H9 (cell line): Measurements from ENCODE around the gene SDK1. TPM values are rescaled to one million over a fixed set of nuclear protein-coding genes. Genes with fewer than 3 reads are reported as not detected.
A peak's percentile ranks its signal among the peaks of the same experiment; 100 is the strongest.

Experiments used
- DNase-seq: peaks from one replicate; pipeline ENCODE4 v3.0.0-alpha.2; 2017
- H2AFZ ChIP-seq: one replicate; pipeline ENCODE4 v1.6.1; 2013; ENCODE audit warnings: mild to moderate bottlenecking, low read length, control low read depth, moderate library complexity
- H2AK5ac ChIP-seq: 2 replicates; pipeline ENCODE4 v1.6.1; 2013; ENCODE audit warnings: low read length, control low read depth, mixed read lengths; ENCODE audit not compliant: insufficient read length
- H2BK120ac ChIP-seq: one replicate; pipeline ENCODE4 v1.6.1; 2013; ENCODE audit warnings: low read depth, mild to moderate bottlenecking, low read length, control low read depth, inconsistent platforms; ENCODE audit not compliant: poor library complexity, severe bottlenecking
- H2BK12ac ChIP-seq: 2 replicates; pipeline ENCODE4 v1.6.1; 2013; ENCODE audit warnings: low read length, control low read depth, mixed read lengths, low read depth; ENCODE audit not compliant: insufficient read length
- H2BK15ac ChIP-seq: 2 replicates; pipeline ENCODE4 v1.6.1; 2013; ENCODE audit warnings: low read depth, low read length, control low read depth
- H2BK20ac ChIP-seq: one replicate; pipeline ENCODE4 v1.6.1; 2013; ENCODE audit warnings: low read depth, mild to moderate bottlenecking, low read length, control low read depth, inconsistent platforms; ENCODE audit not compliant: poor library complexity, severe bottlenecking
- H2BK5ac ChIP-seq: 2 replicates; pipeline ENCODE4 v1.6.1; 2013; ENCODE audit warnings: low read length, control low read depth, mixed read lengths; ENCODE audit not compliant: insufficient read length
- H3K14ac ChIP-seq: 2 replicates; pipeline ENCODE4 v1.6.1; 2013; ENCODE audit warnings: low read length, control low read depth; ENCODE audit not compliant: insufficient read depth
- H3K18ac ChIP-seq: 2 replicates; pipeline ENCODE4 v1.6.1; 2013; ENCODE audit warnings: low read depth, mild to moderate bottlenecking, mixed read lengths, low read length, control low read depth; ENCODE audit not compliant: insufficient read length
- H3K23ac ChIP-seq: 2 replicates; pipeline ENCODE4 v1.6.1; 2013; ENCODE audit warnings: low read length, control low read depth, mixed read lengths, low read depth; ENCODE audit not compliant: insufficient read length
- H3K23me2 ChIP-seq: 2 replicates; pipeline ENCODE4 v1.6.1; 2013; ENCODE audit warnings: low read depth, mild to moderate bottlenecking, mixed read lengths, low read length, control low read depth; ENCODE audit not compliant: insufficient read length, poor library complexity, severe bottlenecking
- H3K27ac ChIP-seq: 2 replicates; pipeline ENCODE4 v1.5.1; 2013; ENCODE audit warnings: low read length, control low read depth, mixed read lengths, low read depth; ENCODE audit not compliant: insufficient read length
- H3K27me3 ChIP-seq: 2 replicates; pipeline ENCODE4 v1.6.1; 2013; ENCODE audit warnings: low read length, control low read depth, inconsistent platforms; ENCODE audit not compliant: insufficient read depth
- H3K4ac ChIP-seq: 2 replicates; pipeline ENCODE4 v1.6.1; 2013; ENCODE audit warnings: low read depth, mild to moderate bottlenecking, control low read depth, inconsistent platforms, low read length, moderate library complexity
- H3K4me1 ChIP-seq: 2 replicates; pipeline ENCODE4 v1.6.1; 2013; ENCODE audit warnings: low read length, control low read depth, inconsistent platforms; ENCODE audit not compliant: insufficient read depth
- H3K4me2 ChIP-seq: 2 replicates; pipeline ENCODE4 v1.6.1; 2013; ENCODE audit warnings: low read length, control low read depth, mixed read lengths; ENCODE audit not compliant: insufficient read length, insufficient read depth
- H3K56ac ChIP-seq: 2 replicates; pipeline ENCODE4 v1.6.1; 2013; ENCODE audit warnings: low read depth, mild to moderate bottlenecking, mixed read lengths, low read length, control low read depth; ENCODE audit not compliant: insufficient read length
- H3K79me1 ChIP-seq: 2 replicates; pipeline ENCODE4 v1.6.1; 2013; ENCODE audit warnings: low read depth, mild to moderate bottlenecking, moderate library complexity, low read length, control low read depth, inconsistent platforms; ENCODE audit not compliant: insufficient read depth, poor library complexity, severe bottlenecking
- H3K79me2 ChIP-seq: 2 replicates; pipeline ENCODE4 v1.6.1; 2013; ENCODE audit warnings: low read length, control low read depth, inconsistent platforms; ENCODE audit not compliant: insufficient read depth
- H3K9ac ChIP-seq: 2 replicates; pipeline ENCODE4 v1.6.1; 2013; ENCODE audit warnings: low read length, control low read depth, mixed read lengths; ENCODE audit not compliant: insufficient read length; ENCODE audit errors: extremely low read depth
- H3K9me3 ChIP-seq: one replicate; pipeline ENCODE4 v1.6.1; 2013; ENCODE audit warnings: low read depth, low read length, inconsistent platforms; ENCODE audit not compliant: control insufficient read depth
- H3T11ph ChIP-seq: one replicate; pipeline ENCODE4 v1.6.1; 2013; ENCODE audit warnings: mild to moderate bottlenecking, low read length, control low read depth, inconsistent platforms
- H4K20me1 ChIP-seq: one replicate; pipeline ENCODE4 v1.6.1; 2013; ENCODE audit not compliant: control insufficient read depth, insufficient read length, insufficient read depth
- H4K5ac ChIP-seq: 2 replicates; pipeline ENCODE4 v1.6.1; 2013; ENCODE audit warnings: low read depth, mild to moderate bottlenecking, mixed read lengths, low read length, control low read depth; ENCODE audit not compliant: insufficient read length
- H4K8ac ChIP-seq: replicated peaks from 2 replicates; pipeline ENCODE4 v1.6.1; 2013; ENCODE audit warnings: low read length, control low read depth, mixed read lengths, low read depth; ENCODE audit not compliant: insufficient read length
- H4K91ac ChIP-seq: 2 replicates; pipeline ENCODE4 v1.6.1; 2013; ENCODE audit warnings: low read depth, mild to moderate bottlenecking, moderate library complexity, mixed read lengths, low read length, control low read depth; ENCODE audit not compliant: insufficient read length
- H3K27ac Mint-ChIP-seq, 3 experiments: 2 replicates in 2 of 3; 3 replicates in 1 of 3; pipeline ENCODE4 v1.8.0; 2020 to 2021; ENCODE audit warnings: mixed read lengths in 3 of 3, mild to moderate bottlenecking in 1 of 3, moderate library complexity in 1 of 3
- H3K27me3 Mint-ChIP-seq: 2 replicates; pipeline ENCODE4 v1.8.0; 2021; ENCODE audit warnings: low read depth, mild to moderate bottlenecking, moderate library complexity, mixed read lengths
- H3K36me3 Mint-ChIP-seq, 3 experiments: 2 replicates in 2 of 3; 3 replicates in 1 of 3; pipeline ENCODE4 v1.8.0; 2020 to 2021; ENCODE audit warnings: low read depth in 3 of 3, mixed read lengths in 3 of 3; ENCODE audit not compliant: insufficient read depth in 1 of 3
- H3K4me1 Mint-ChIP-seq, 2 experiments: 2 replicates each; pipeline ENCODE4 v1.8.0; 2020; ENCODE audit warnings: mixed read lengths in 2 of 2
- H3K4me3 Mint-ChIP-seq, 2 experiments: 2 replicates in 1 of 2; 3 replicates in 1 of 2; pipeline ENCODE4 v1.8.0; 2020 to 2021; ENCODE audit warnings: mild to moderate bottlenecking in 2 of 2, mixed read lengths in 2 of 2, moderate library complexity in 1 of 2
- H3K9me3 Mint-ChIP-seq, 2 experiments: 2 replicates in 1 of 2; 3 replicates in 1 of 2; pipeline ENCODE4 v1.8.0; 2020; ENCODE audit warnings: mild to moderate bottlenecking in 2 of 2, mixed read lengths in 2 of 2, moderate library complexity in 1 of 2
- WGBS: extraction: QIAGEN DNeasy Blood & Tissue Kit; methylation state at CpG from one replicate; pipeline ENCODE4 v1.1.7; 2013; ENCODE audit warnings: missing lambda C conversion rate, low lambda C conversion rate, mixed read lengths; ENCODE audit not compliant: insufficient read length; ENCODE audit errors: extremely low coverage; 5-methylcytosine and 5-hydroxymethylcytosine counted together
- total RNA-seq: library from RNA; stranded (reverse); gene quantifications from 2 replicates; pipeline ENCODE4 v1.2.1, GENCODE V29; 2021
- TF ChIP-seq, protein P1 (sequence below): fragments of 200-600 bp; sonication (generic); conservative IDR thresholded peaks from 3 replicates; pipeline ENCODE4 v1.8.0; 2021; ENCODE audit warnings: antibody characterized with exemption, mild to moderate bottlenecking

Gene SDK1
- total RNA-seq, 1 experiment from 2014 or later, result 8.7 TPM

- H2BK12ac ChIP-seq, result no peak overlapping the region
- no peak overlapping the region for H3K14ac ChIP-seq
- no peak overlapping the region for H2BK20ac ChIP-seq
- H3K18ac ChIP-seq, result no peak overlapping the region
- no peak overlapping the region for H2AFZ ChIP-seq
- no peak overlapping the region for H3K56ac ChIP-seq
- H4K91ac ChIP-seq, result no peak overlapping the region
- H4K20me1 ChIP-seq, result no peaks in the 10 kb centered on the region
- no CpG with 5 or more reads among the region's 2 CpGs for WGBS
- no peak overlapping the region for H3K23ac ChIP-seq
- H2BK120ac ChIP-seq, result no peak overlapping the region
- no peaks in the 10 kb centered on the region for H3K9me3 ChIP-seq
- H4K8ac ChIP-seq, result no peak overlapping the region
- TF ChIP-seq, protein P1, sequence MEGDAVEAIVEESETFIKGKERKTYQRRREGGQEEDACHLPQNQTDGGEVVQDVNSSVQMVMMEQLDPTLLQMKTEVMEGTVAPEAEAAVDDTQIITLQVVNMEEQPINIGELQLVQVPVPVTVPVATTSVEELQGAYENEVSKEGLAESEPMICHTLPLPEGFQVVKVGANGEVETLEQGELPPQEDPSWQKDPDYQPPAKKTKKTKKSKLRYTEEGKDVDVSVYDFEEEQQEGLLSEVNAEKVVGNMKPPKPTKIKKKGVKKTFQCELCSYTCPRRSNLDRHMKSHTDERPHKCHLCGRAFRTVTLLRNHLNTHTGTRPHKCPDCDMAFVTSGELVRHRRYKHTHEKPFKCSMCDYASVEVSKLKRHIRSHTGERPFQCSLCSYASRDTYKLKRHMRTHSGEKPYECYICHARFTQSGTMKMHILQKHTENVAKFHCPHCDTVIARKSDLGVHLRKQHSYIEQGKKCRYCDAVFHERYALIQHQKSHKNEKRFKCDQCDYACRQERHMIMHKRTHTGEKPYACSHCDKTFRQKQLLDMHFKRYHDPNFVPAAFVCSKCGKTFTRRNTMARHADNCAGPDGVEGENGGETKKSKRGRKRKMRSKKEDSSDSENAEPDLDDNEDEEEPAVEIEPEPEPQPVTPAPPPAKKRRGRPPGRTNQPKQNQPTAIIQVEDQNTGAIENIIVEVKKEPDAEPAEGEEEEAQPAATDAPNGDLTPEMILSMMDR, result no peak
- no peak overlapping the region for H2AK5ac ChIP-seq
- H3T11ph ChIP-seq, result no peak overlapping the region
- H4K5ac ChIP-seq, result no peak overlapping the region
- H2BK15ac ChIP-seq, result no peak overlapping the region
- Mint-ChIP-seq H3K4me1 (no peaks in the 10 kb centered on the region), H3K9me3 (no peaks in the 10 kb centered on the region), H3K27me3 (no peaks in the 10 kb centered on the region), H3K27ac (peak overlapping the region in 1 of 3 experiments; percentile 25; a peak in 1 of 7 replicates), H3K36me3 (no peaks in the 10 kb centered on the region), H3K4me3 (no peak overlapping the region)
- no peak overlapping the region for H3K27ac ChIP-seq
- no peak overlapping the region for H3K4me2 ChIP-seq
- no peak overlapping the region for H3K9ac ChIP-seq
- no peak overlapping the region for H3K4ac ChIP-seq
- no peaks in the 10 kb centered on the region for H3K4me1 ChIP-seq
- H3K27me3 ChIP-seq, result no peaks in the 10 kb centered on the region
- H3K23me2 ChIP-seq, result no peaks in the 10 kb centered on the region
- no peak for DNase-seq
- H3K79me1 ChIP-seq, result no peaks in the 10 kb centered on the region
- H3K79me2 ChIP-seq, result no peaks in the 10 kb centered on the region
- H2BK5ac ChIP-seq, result no peak overlapping the region
These were observed 446.4 kb downstream of the SDK1 start for GRCh38 chr7:3747467-3747866.
